Measurements from ENCODE around the gene RFX8. TPM values are rescaled to one million over a fixed set of nuclear protein-coding genes. Genes with fewer than 3 reads are reported as not detected.
"Not testable (repeated sequence)": the region's sequence is repeated elsewhere in the genome, so short reads cannot be mapped to it uniquely, and the experiment has no call there.

Gene RFX8
- total and polyA plus RNA-seq, 7 donors: 0.12 to 0.83 TPM; not detected in 5

GRCh38 chr2:101440127-101440738 lies 34.7 kb downstream of the RFX8 start:
- Histone ChIP-seq H3K36me3 (no peaks in the 10 kb centered on the region), H3K4me1 (peaks cover 0 to 5% (median 0%) of the 10 kb centered on the region in 4 donors), H3K27ac (no peak overlapping the region), H3K27me3 (no peaks in the 10 kb centered on the region), H3K9me3 (peaks cover 0 to 3% (median 0%) of the 10 kb centered on the region in 4 donors), H3K4me3 (no peak overlapping the region)
- WGBS, 2 donors: 11 to 49% methylated on average over 8 of the region's 8 CpGs
- no peak for DNase-seq
- intact Hi-C loops (cut with DNase I): no loop called here
- no peak for TF ChIP-seq POLR2A (IDR thresholded peaks at IDR 0.05)
- no peak for TF ChIP-seq EP300 (IDR thresholded peaks at IDR 0.05)
- TF ChIP-seq CTCF (IDR thresholded peaks at IDR 0.05): no peak
- no peak for TF ChIP-seq POLR2AphosphoS5 (IDR thresholded peaks at IDR 0.05)

- 26 to 77% methylated on average over 10 of the region's 10 CpGs for WGBS, 2 donors
- TF ChIP-seq POLR2A (IDR thresholded peaks at IDR 0.05): no peak
- TF ChIP-seq CTCF (IDR thresholded peaks at IDR 0.05): no peak
- TF ChIP-seq POLR2AphosphoS5 (IDR thresholded peaks at IDR 0.05): no peak
- no peak for TF ChIP-seq EP300 (IDR thresholded peaks at IDR 0.05)
- Histone ChIP-seq H3K27me3 (no peaks in the 10 kb centered on the region), H3K9me3 (peaks cover 0 to 3% (median 0%) of the 10 kb centered on the region in 4 donors), H3K27ac (no peak overlapping the region), H3K36me3 (no peaks in the 10 kb centered on the region), H3K4me1 (peaks cover 0 to 10% (median 2%) of the 10 kb centered on the region in 4 donors), H3K4me3 (no peak overlapping the region)
- intact Hi-C loops (cut with DNase I): no loop called here
- DNase-seq: no peak
These were observed 35.2 kb downstream of the RFX8 start for GRCh38 chr2:101439716-101440115.

GRCh38 chr2:101438555-101438954 lies 36.4 kb downstream of the RFX8 start:
- H3K27me3 ChIP-seq; H3K36me3 ChIP-seq; H3K4me3 ChIP-seq; H3K9me3 ChIP-seq; intact Hi-C loops (cut with DNase I); H3K4me1 ChIP-seq; H3K27ac ChIP-seq; DNase-seq: not testable (repeated sequence)
- 68 to 69% methylated on average over 4 of the region's 4 CpGs for WGBS, 2 donors

- Histone ChIP-seq H3K4me1 (peaks cover 0 to 10% (median 3%) of the 10 kb centered on the region in 4 donors), H3K36me3 (no peaks in the 10 kb centered on the region), H3K27ac (no peak overlapping the region), H3K9me3 (no peaks in the 10 kb centered on the region), H3K4me3 (no peak overlapping the region), H3K27me3 (no peaks in the 10 kb centered on the region)
- no peak for TF ChIP-seq POLR2A (IDR thresholded peaks at IDR 0.05)
- no peak for TF ChIP-seq CTCF (IDR thresholded peaks at IDR 0.05)
- TF ChIP-seq EP300 (IDR thresholded peaks at IDR 0.05): no peak
- no peak for TF ChIP-seq POLR2AphosphoS5 (IDR thresholded peaks at IDR 0.05)
- no peak for DNase-seq
- intact Hi-C loops (cut with DNase I): no loop called here
- 80 to 91% methylated on average over 24 of the region's 24 CpGs for WGBS, 2 donors
These were observed 39.7 kb downstream of the RFX8 start for GRCh38 chr2:101435001-101435862.

- WGBS, 2 donors: 58 to 87% methylated on average over 3 of the region's 3 CpGs
These were observed 41.4 kb downstream of the RFX8 start for GRCh38 chr2:101433465-101433864.

More at GRCh38 chr2:101433465-101433864, 41.4 kb downstream of the RFX8 start:
- Histone ChIP-seq H3K27ac (no peak overlapping the region), H3K36me3 (no peaks in the 10 kb centered on the region), H3K27me3 (no peaks in the 10 kb centered on the region), H3K9me3 (no peaks in the 10 kb centered on the region), H3K4me1 (peaks cover 0 to 10% (median 3%) of the 10 kb centered on the region in 4 donors), H3K4me3 (no peak overlapping the region)
- intact Hi-C loops (cut with DNase I): no loop called here
- no peak for TF ChIP-seq EP300 (IDR thresholded peaks at IDR 0.05)
- no peak for TF ChIP-seq CTCF (IDR thresholded peaks at IDR 0.05)
- TF ChIP-seq POLR2AphosphoS5 (IDR thresholded peaks at IDR 0.05): no peak
- no peak for TF ChIP-seq POLR2A (IDR thresholded peaks at IDR 0.05)
- DNase-seq: no peak

Data from sigmoid colon (tissue), 7 donors.